PC-3 (cell line): ENCODE data around the gene PSEN2. TPM values are rescaled to one million over a fixed set of nuclear protein-coding genes. Genes with fewer than 3 reads are reported as not detected.

Experiments
- ATAC-seq: fragments of 200-7000 bp; cut with Tn5 transposase; 2 replicates; pipeline ENCODE4 v1.9.1; 2020; ENCODE audit warnings: mild to moderate bottlenecking, moderate library complexity
- BruUV-seq: library from RNA; stranded (reverse); fragments of 400-500 nt; replicated peaks from 2 replicates; lab custom pipeline; 2021; lab: Mats Ljungman, UMichigan
- CTCF ChIA-PET: fragments of 300-600 bp; sonication (Branson Sonifier 250); formaldehyde crosslinking; loops from one replicate; lab custom pipeline; 2022; ENCODE audit warnings: antibody characterized with exemption; lab: Charles Lee
- POLR2A ChIA-PET: fragments of 300-600 bp; sonication (Branson Sonifier 250); formaldehyde crosslinking; loops from one replicate; lab custom pipeline; 2022; ENCODE audit warnings: antibody characterized with exemption; ENCODE audit not compliant: unreplicated experiment; lab: Charles Lee
- DNase-seq: peaks from one replicate; pipeline ENCODE4 v3.0.0-alpha.2; 2015
- H2AFZ ChIP-seq: fragments of 300-600 bp; sonication (generic); 2 replicates; pipeline ENCODE4 v1.6.0; 2016; ENCODE audit warnings: antibody characterized with exemption, low read length
- H3F3A ChIP-seq: fragments of 300-600 bp; sonication (generic); one replicate; pipeline ENCODE4 v1.6.0; 2017; ENCODE audit warnings: antibody characterized with exemption, low read length, control low read depth, mild to moderate bottlenecking; ENCODE audit not compliant: unreplicated experiment
- H3K27ac ChIP-seq: fragments of 300-600 bp; sonication (generic); 2 replicates; pipeline ENCODE4 v1.5.1; 2016; ENCODE audit warnings: mild to moderate bottlenecking, low read length
- H3K27me3 ChIP-seq: fragments of 300-600 bp; sonication (generic); 2 replicates; pipeline ENCODE4 v1.6.1; 2016; ENCODE audit warnings: low read length, mixed read lengths
- H3K36me3 ChIP-seq: fragments of 300-600 bp; sonication (generic); 2 replicates; pipeline ENCODE4 v1.6.1; 2016; ENCODE audit warnings: low read depth, mixed run types, low read length, mixed read lengths
- H3K4me1 ChIP-seq: fragments of 300-600 bp; sonication (generic); 2 replicates; pipeline ENCODE4 v1.5.1; 2016; ENCODE audit warnings: low read length; ENCODE audit not compliant: insufficient read depth
- H3K4me2 ChIP-seq: fragments of 300-600 bp; sonication (generic); 2 replicates; pipeline ENCODE4 v1.6.0; 2016; ENCODE audit warnings: low read length
- H3K4me3 ChIP-seq: fragments of 300-600 bp; sonication (generic); 2 replicates; pipeline ENCODE4 v1.5.1; 2016; ENCODE audit warnings: mild to moderate bottlenecking, low read length, mixed read lengths
- H3K79me2 ChIP-seq: fragments of 300-600 bp; sonication (generic); 2 replicates; pipeline ENCODE4 v1.6.1; 2017; ENCODE audit warnings: low read length, mixed read lengths
- H3K9ac ChIP-seq: fragments of 300-600 bp; sonication (generic); 2 replicates; pipeline ENCODE4 v1.6.0; 2016; ENCODE audit warnings: mild to moderate bottlenecking, low read length
- H3K9me2 ChIP-seq: fragments of 300-600 bp; sonication (generic); replicated peaks from 2 replicates; pipeline ENCODE4 v1.6.1; 2016; ENCODE audit warnings: mixed run types, low read length, mixed read lengths
- H3K9me3 ChIP-seq: fragments of 300-600 bp; sonication (generic); 2 replicates; pipeline ENCODE4 v1.6.1; 2016; ENCODE audit warnings: low read length, mixed read lengths
- H4K20me1 ChIP-seq: fragments of 300-600 bp; sonication (generic); 2 replicates; pipeline ENCODE4 v1.6.1; 2016; ENCODE audit warnings: low read length, mixed read lengths
- EZH2 ChIP-seq: fragments of 300-600 bp; sonication (generic); IDR thresholded peaks from one replicate; pipeline ENCODE4 v1.6.1; 2017; ENCODE audit warnings: antibody characterized with exemption, mild to moderate bottlenecking, low read length; ENCODE audit not compliant: unreplicated experiment
- EZH2phosphoT487 ChIP-seq: fragments of 300-600 bp; sonication (generic); IDR thresholded peaks from 2 replicates; pipeline ENCODE4 v1.6.1; 2018; ENCODE audit warnings: mild to moderate bottlenecking, antibody characterized with exemption, low read length, borderline replicate concordance
- intact Hi-C: fragments of 100-400 bp; cut with micrococcal nuclease; formaldehyde crosslinking; loops from 2 replicates; pipeline ENCODE4 v1.9.0; 2023
- total RNA-seq: library from RNA; depleted of rRNA; stranded (reverse); fragments of >200 nt; gene quantifications from 2 replicates; pipeline ENCODE4 v1.2.3, GENCODE V29; 2014
- TF ChIP-seq, protein P1 (sequence below): fragments of 300-600 bp; sonication (generic); conservative IDR thresholded peaks from 2 replicates; pipeline ENCODE4 v1.5.1; 2017; ENCODE audit warnings: antibody characterized with exemption, low read depth, mild to moderate bottlenecking, low read length

PSEN2 gene
- total RNA-seq, 1 experiment from 2014 or later, result 85.3 TPM

DNA sequence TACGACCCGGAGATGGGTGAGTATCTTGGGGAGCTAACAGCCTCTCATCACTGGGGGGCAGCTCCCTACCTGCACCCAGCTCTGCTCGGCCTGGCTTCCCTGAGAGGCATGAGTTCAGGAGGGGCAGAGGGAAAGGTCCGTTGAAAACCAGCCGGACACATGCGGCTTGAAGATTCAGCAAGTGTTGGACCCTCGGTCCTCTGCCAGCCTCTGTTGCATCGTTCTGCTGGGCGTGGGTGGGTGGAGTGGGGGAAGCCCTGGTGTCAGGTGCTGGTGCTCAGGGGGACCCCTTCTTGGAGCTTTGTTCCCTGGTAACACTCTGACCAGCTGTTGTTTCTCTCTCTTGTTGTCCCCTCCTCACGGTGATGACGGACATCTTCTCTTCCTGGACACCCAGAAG lies 20.9 kb downstream of the PSEN2 start:
- Histone ChIP-seq H3K9me2 (no peaks in the 10 kb centered on the region), H4K20me1 (no peaks in the 10 kb centered on the region), H3K9ac (no peak overlapping the region), H3K27ac (no peak overlapping the region), H3K36me3 (peaks cover 32% of the 10 kb centered on the region), H3K79me2 (no peaks in the 10 kb centered on the region), H3F3A (no peaks in the 10 kb centered on the region), H3K4me2 (no peak overlapping the region), H3K4me1 (no peaks in the 10 kb centered on the region), H2AFZ (no peak overlapping the region), H3K27me3 (no peaks in the 10 kb centered on the region), H3K9me3 (no peaks in the 10 kb centered on the region), H3K4me3 (no peak overlapping the region)
- ATAC-seq (no peak), DNase-seq (no peak)
- BruUV-seq, result no TSS peak
- intact Hi-C loops, result no loop called here
- ChIA-PET CTCF (no interaction called here), POLR2A (no interaction called here)
- TF ChIP-seq EZH2 (no peak), EZH2phosphoT487 (no peak)
- TF ChIP-seq, protein P1, sequence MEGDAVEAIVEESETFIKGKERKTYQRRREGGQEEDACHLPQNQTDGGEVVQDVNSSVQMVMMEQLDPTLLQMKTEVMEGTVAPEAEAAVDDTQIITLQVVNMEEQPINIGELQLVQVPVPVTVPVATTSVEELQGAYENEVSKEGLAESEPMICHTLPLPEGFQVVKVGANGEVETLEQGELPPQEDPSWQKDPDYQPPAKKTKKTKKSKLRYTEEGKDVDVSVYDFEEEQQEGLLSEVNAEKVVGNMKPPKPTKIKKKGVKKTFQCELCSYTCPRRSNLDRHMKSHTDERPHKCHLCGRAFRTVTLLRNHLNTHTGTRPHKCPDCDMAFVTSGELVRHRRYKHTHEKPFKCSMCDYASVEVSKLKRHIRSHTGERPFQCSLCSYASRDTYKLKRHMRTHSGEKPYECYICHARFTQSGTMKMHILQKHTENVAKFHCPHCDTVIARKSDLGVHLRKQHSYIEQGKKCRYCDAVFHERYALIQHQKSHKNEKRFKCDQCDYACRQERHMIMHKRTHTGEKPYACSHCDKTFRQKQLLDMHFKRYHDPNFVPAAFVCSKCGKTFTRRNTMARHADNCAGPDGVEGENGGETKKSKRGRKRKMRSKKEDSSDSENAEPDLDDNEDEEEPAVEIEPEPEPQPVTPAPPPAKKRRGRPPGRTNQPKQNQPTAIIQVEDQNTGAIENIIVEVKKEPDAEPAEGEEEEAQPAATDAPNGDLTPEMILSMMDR, result no peak

DNA sequence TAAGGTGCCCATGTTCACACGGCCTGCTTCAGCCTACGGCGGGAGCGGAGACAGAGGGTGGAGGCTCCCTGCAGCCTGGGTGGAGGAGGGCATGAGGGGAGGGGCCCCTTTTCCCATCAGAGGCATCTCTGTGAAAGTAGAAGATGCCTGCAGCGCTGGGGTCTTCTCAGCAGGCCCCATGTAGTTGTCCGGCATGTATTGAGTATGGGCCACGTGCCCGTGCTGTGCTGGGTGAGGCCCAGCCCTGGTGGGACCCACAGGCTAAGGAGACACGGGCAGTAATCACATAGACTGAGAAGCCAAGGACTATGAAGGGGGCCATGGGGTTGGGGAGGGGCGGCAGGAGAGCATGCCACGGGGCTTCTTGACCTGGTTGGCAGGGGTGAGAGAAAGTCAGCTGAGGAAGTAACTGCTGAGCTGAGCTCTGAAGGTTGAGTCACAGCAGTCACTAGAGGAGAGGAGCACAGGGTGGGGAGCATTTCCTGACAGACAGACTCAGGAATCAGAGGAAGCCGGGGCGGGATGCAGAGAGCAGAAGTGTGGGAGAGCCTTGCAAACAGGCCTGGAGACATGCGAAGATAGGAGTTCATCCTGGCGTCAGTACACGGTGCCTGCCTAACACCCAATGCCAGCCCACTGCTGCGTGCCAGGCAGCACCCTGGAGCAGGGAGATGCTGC lies 21.6 kb downstream of the PSEN2 start:
- H2AFZ ChIP-seq, result no peak overlapping the region
- H3K4me1 ChIP-seq, result no peaks in the 10 kb centered on the region
- H3K9me3 ChIP-seq, result no peaks in the 10 kb centered on the region
- POLR2A ChIA-PET, result interaction anchor here (0.6 kb wide), 1 partner anchor 427 kb away, joined by 13 read pairs; no protein-coding TSS in a partner anchor
- H3K27me3 ChIP-seq, result no peaks in the 10 kb centered on the region
- H3K36me3 ChIP-seq, result peaks cover 32% of the 10 kb centered on the region
- no peaks in the 10 kb centered on the region for H3F3A ChIP-seq
- TF ChIP-seq, protein P1, result no peak
- no peak for TF ChIP-seq EZH2
- H3K9ac ChIP-seq, result no peak overlapping the region
- H3K4me2 ChIP-seq, result no peak overlapping the region
- no peak overlapping the region for H3K4me3 ChIP-seq
- CTCF ChIA-PET, result interaction anchor here (0.6 kb wide), 1 partner anchor 9 kb away, joined by 3 read pairs; no protein-coding TSS in a partner anchor
- intact Hi-C loops, result no loop called here
- ATAC-seq (peak; percentile 27), DNase-seq (no peak)
- H3K27ac ChIP-seq, result no peak overlapping the region
- no TSS peak for BruUV-seq
- H3K79me2 ChIP-seq, result no peaks in the 10 kb centered on the region
- H4K20me1 ChIP-seq, result no peaks in the 10 kb centered on the region
- H3K9me2 ChIP-seq, result no peaks in the 10 kb centered on the region

DNA sequence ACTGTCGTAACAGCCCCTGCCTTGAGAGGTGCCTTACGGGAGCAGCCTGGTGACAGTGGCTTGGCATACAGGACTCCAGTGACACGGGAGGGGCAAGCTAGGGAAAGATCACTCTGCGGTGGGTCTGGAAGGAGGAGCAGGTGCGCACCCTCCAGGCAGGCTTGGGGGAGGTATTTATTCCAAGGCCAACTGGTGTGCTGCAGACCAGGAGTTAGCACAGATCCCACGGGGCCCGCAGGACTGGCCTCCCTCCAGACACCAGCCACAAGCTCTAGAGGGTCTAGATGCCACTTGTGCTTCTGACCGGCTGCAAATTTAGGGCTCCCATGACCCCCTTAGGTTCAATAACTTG lies 22.1 kb downstream of the PSEN2 start:
- no peak for DNase-seq
- no peak overlapping the region for H2AFZ ChIP-seq
- BruUV-seq, result no TSS peak
- no peaks in the 10 kb centered on the region for H3K27me3 ChIP-seq
- H3K4me3 ChIP-seq, result no peak overlapping the region
- no peaks in the 10 kb centered on the region for H3K4me1 ChIP-seq
- no peaks in the 10 kb centered on the region for H3K9me3 ChIP-seq
- H3F3A ChIP-seq, result no peaks in the 10 kb centered on the region
- H3K9ac ChIP-seq, result no peak overlapping the region
- H4K20me1 ChIP-seq, result no peaks in the 10 kb centered on the region
- H3K4me2 ChIP-seq, result no peak overlapping the region
- H3K79me2 ChIP-seq, result no peaks in the 10 kb centered on the region
- POLR2A ChIA-PET, result interaction anchor here (0.6 kb wide), 1 partner anchor 427 kb away, joined by 13 read pairs; no protein-coding TSS in a partner anchor
- no peaks in the 10 kb centered on the region for H3K9me2 ChIP-seq
- TF ChIP-seq EZH2phosphoT487 (no peak), EZH2 (no peak)
- TF ChIP-seq, protein P1, result no peak
- no peak for ATAC-seq
- intact Hi-C loops, result no loop called here
- CTCF ChIA-PET, result no interaction called here
- no peak overlapping the region for H3K27ac ChIP-seq
- H3K36me3 ChIP-seq, result peaks cover 32% of the 10 kb centered on the region
